ENCODE data around the gene FKBP2. TPM values are rescaled to one million over a fixed set of nuclear protein-coding genes. Genes with fewer than 3 reads are reported as not detected.

The FKBP2 gene
- total and polyA plus RNA-seq, 2 of the 13 experiments (the other 11 are each of a cell fraction or from before 2014, with no cell fraction given): 30.1 to 53.3 TPM

GRCh38 chr11:64269540-64270220 is 28.8 kb downstream of the FKBP2 start (continued):
- peak; percentile 95 for TF ChIP-seq ZBTB40 (IDR thresholded peaks at IDR 0.05)
- peak; percentile 83 for TF ChIP-seq ZBTB40 (CRISPR knock-in tag; IDR thresholded peaks at IDR 0.05)
- peak; percentile 59; the same call in 1 of the 2 replicates for TF ChIP-seq SRF (IDR thresholded peaks at IDR 0.05; ENCODE audit: low read depth, low read length)
- TF ChIP-seq ZZZ3 (CRISPR knock-in tag; IDR thresholded peaks at IDR 0.05; ENCODE audit: borderline replicate concordance): peak; percentile 32; the same call in 1 of the 2 replicates
- TF ChIP-seq CAMTA2 (CRISPR knock-in tag; IDR thresholded peaks at IDR 0.05; ENCODE audit: borderline replicate concordance): no peak
- peak; percentile 96 for TF ChIP-seq MAZ (IDR thresholded peaks at IDR 0.05; ENCODE audit: borderline replicate concordance, low read depth, low read length)
- TF ChIP-seq MAZ (CRISPR knock-in tag; IDR thresholded peaks at IDR 0.05; ENCODE audit: low read depth): peak; percentile 89
- TF ChIP-seq CCDC6 (CRISPR knock-in tag; IDR thresholded peaks at IDR 0.05): 0 out of 2 replicates have a peak, but pooled peaks have one; percentile 7
- TF ChIP-seq ZNF580 (CRISPR knock-in tag; IDR thresholded peaks at IDR 0.05; ENCODE audit: borderline replicate concordance, low read depth): peak; percentile 92; the same call in 1 of the 2 replicates
- no peak for TF ChIP-seq SRY (CRISPR knock-in tag; IDR thresholded peaks at IDR 0.05)
- peak; percentile 69 for TF ChIP-seq UBTF (CRISPR knock-in tag; IDR thresholded peaks at IDR 0.05)

Measured in HepG2 (cell line).